Uterus (tissue), 4 donors: ENCODE measurements around the gene SH3BGR. TPM values are rescaled to one million over a fixed set of nuclear protein-coding genes. Genes with fewer than 3 reads are reported as not detected.

Experiments used
- microRNA-seq: library from miRNA; unstranded; fragments of <30 nt; microRNA quantifications from one replicate; pipeline ENCODE4, GENCODE V29; 2016; ENCODE audit warnings: borderline microRNAs expressed, borderline replicate concordance
- small RNA-seq: library from RNA; depleted of rRNA; stranded (forward); fragments of <200 nt; gene quantifications from one replicate; pipeline ENCODE3, GENCODE V24; 2016
- total RNA-seq, 4 donors: library from RNA; depleted of rRNA in 3 of 4; stranded (reverse); fragments of >200 nt in 3 of 4; gene quantifications; one replicate each; pipeline versions ENCODE4 v1.1.0 to v1.2.4, GENCODE V29; 2014 to 2023
- donor health status: DM: yes; HTN: yes; CAD: no.

SH3BGR gene
- total RNA-seq, 4 donors from 2014 or later: 1.1 to 27.9 (median 8.1) TPM; not detected in 1

Small RNA genes within 50 kb of the gene (microRNA-seq; reads per million reads assigned to microRNA genes)
- gene MIR6508: not detected

Small RNA genes within 50 kb of the gene (small RNA-seq; reads per million reads assigned to genes)
- gene MIR6508: not detected

Other genes with a start within 250 kb of the SH3BGR start
- gene BRWD1, start 138.3 kb upstream of the SH3BGR start, total RNA-seq: 100 to 1,000 TPM in 1 of 4 donors, 10 to 100 TPM in 3; 55.6 to 183 (median 65.4) TPM
- 100 to 1,000 TPM in 2 of 4 donors, 10 to 100 TPM in 2; 87.9 to 222 (median 102) TPM for gene HMGN1, start 102.9 kb upstream of the SH3BGR start, total RNA-seq
- 1 to 10 TPM in 2 of 4 donors, under 1 TPM in 1, not detected in 1; 0.26 to 4.1 (median 2.2) TPM for gene LCA5L, start 6.2 kb upstream of the SH3BGR start, total RNA-seq
- 1 to 10 TPM in 2 of 4 donors, under 1 TPM in 2; 0.26 to 2.7 (median 0.65) TPM for gene B3GALT5, start 161.0 kb downstream of the SH3BGR start, total RNA-seq